Sigmoid colon (tissue), 4 donors: ENCODE results near the gene SRD5A3.

Experiments
- CTCF ChIP-seq, 4 experiments: fragments of 450-650 bp in 3 of 4; fragments of 200-600 bp in 1 of 4; IDR thresholded peaks; one replicate each; pipeline ENCODE4 v1.5.1; 2016 to 2019; ENCODE audit warnings: antibody characterized with exemption in 4 of 4, mild to moderate bottlenecking in 3 of 4, moderate library complexity in 2 of 4
- EP300 ChIP-seq, 4 donors: sonication (generic); formaldehyde crosslinking; IDR thresholded peaks; one replicate each; pipeline ENCODE4 v1.6.1; 2017; ENCODE audit warnings: antibody characterized with exemption in 4 of 4
- POLR2AphosphoS5 ChIP-seq, 4 donors: sonication (generic); formaldehyde crosslinking; IDR thresholded peaks; one replicate each; pipeline ENCODE4 v1.6.1; 2017; ENCODE audit warnings: antibody characterized with exemption in 4 of 4

- TF ChIP-seq EP300 (IDR thresholded peaks at IDR 0.05): no peak
- no peak for TF ChIP-seq CTCF (IDR thresholded peaks at IDR 0.05)
- TF ChIP-seq POLR2AphosphoS5 (IDR thresholded peaks at IDR 0.05): peak; percentile 85 to 98 (median 96)
Observed at GRCh38 chr4:55395529-55396307, 49.7 kb downstream of the SRD5A3 start, which contains the start of gene TMEM165.
